ENCODE results near the gene PTPRN2.

DNA sequence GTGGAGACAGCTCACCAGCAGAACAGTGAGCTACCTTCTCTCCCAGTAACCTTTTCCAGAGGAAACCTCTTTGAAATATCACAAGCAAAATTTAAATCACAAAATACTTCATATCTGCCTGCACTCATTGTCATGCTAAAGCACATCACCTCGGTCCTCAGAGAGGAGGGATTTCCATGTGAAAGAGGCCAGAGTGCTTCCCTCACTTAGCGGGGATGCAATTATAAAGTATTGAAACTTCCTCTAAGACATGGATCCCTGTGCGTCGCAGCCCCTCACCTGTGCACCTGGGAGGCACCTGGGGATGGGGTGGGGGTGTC, 792.9 kb downstream of the PTPRN2 start:
- TF ChIP-seq EP400 (IDR thresholded peaks at IDR 0.05) (no peak), CTCF (IDR thresholded peaks at IDR 0.05 in 2 of 3, conservative IDR thresholded peaks at IDR 0.05 in 1 of 3; ENCODE audit: insufficient read depth in 2 of 3, low read depth in 1 of 3, low read length in 3 of 3) (no peak), NFXL1 (CRISPR knock-in tag; IDR thresholded peaks at IDR 0.05) (no peak)
